Subcutaneous adipose tissue (tissue), 4 donors: ENCODE results near the gene STK32A. TPM values are rescaled to one million over a fixed set of nuclear protein-coding genes. Genes with fewer than 3 reads are reported as not detected.

ENCODE experiments used
- total RNA-seq, 4 donors: library from RNA; depleted of rRNA; stranded (reverse); fragments of >200 nt; gene quantifications; one replicate each; pipeline ENCODE4 v1.1.0, GENCODE V29; 2016
- TF ChIP-seq, protein P1 (sequence below): fragments of 450-650 bp; IDR thresholded peaks from one replicate; pipeline ENCODE4 v1.5.1; 2016; ENCODE audit warnings: low read depth, mild to moderate bottlenecking, control low read depth, antibody characterized with exemption, moderate library complexity

The STK32A gene
- total RNA-seq, 4 donors from 2014 or later: 1.8 to 5.3 (median 4.3) TPM

- TF ChIP-seq, protein P1, sequence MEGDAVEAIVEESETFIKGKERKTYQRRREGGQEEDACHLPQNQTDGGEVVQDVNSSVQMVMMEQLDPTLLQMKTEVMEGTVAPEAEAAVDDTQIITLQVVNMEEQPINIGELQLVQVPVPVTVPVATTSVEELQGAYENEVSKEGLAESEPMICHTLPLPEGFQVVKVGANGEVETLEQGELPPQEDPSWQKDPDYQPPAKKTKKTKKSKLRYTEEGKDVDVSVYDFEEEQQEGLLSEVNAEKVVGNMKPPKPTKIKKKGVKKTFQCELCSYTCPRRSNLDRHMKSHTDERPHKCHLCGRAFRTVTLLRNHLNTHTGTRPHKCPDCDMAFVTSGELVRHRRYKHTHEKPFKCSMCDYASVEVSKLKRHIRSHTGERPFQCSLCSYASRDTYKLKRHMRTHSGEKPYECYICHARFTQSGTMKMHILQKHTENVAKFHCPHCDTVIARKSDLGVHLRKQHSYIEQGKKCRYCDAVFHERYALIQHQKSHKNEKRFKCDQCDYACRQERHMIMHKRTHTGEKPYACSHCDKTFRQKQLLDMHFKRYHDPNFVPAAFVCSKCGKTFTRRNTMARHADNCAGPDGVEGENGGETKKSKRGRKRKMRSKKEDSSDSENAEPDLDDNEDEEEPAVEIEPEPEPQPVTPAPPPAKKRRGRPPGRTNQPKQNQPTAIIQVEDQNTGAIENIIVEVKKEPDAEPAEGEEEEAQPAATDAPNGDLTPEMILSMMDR: no peak
Measured at GRCh38 chr5:147403651-147404640, 169.1 kb downstream of the STK32A start.

GRCh38 chr5:147404706-147405105 lies 169.9 kb downstream of the STK32A start:
- TF ChIP-seq, protein P1: no peak

- TF ChIP-seq, protein P1: no peak
Measured at GRCh38 chr5:147406636-147407035, 171.8 kb downstream of the STK32A start.

GRCh38 chr5:147407094-147407681 lies 172.4 kb downstream of the STK32A start:
- TF ChIP-seq, protein P1: no peak

DNA sequence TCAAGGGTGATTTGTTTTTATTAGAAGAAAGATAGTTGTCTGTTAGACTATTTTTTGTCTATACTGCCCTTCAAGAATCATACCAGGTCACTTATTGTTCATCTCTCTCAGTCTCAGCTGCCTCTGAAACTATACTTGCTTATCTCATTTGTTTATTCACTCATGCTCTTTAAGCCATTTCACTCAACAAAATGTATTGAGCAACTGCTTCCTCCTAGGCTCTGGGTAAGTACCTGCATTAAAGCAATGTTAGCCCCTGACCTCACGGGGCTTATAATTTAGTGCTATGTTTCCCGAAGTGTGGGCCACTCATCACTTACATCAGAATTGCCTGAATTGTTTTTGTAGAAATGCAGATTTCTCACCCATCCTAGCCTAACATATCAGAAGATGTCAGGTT lies 174.2 kb downstream of the STK32A start:
- TF ChIP-seq, protein P1: no peak

DNA sequence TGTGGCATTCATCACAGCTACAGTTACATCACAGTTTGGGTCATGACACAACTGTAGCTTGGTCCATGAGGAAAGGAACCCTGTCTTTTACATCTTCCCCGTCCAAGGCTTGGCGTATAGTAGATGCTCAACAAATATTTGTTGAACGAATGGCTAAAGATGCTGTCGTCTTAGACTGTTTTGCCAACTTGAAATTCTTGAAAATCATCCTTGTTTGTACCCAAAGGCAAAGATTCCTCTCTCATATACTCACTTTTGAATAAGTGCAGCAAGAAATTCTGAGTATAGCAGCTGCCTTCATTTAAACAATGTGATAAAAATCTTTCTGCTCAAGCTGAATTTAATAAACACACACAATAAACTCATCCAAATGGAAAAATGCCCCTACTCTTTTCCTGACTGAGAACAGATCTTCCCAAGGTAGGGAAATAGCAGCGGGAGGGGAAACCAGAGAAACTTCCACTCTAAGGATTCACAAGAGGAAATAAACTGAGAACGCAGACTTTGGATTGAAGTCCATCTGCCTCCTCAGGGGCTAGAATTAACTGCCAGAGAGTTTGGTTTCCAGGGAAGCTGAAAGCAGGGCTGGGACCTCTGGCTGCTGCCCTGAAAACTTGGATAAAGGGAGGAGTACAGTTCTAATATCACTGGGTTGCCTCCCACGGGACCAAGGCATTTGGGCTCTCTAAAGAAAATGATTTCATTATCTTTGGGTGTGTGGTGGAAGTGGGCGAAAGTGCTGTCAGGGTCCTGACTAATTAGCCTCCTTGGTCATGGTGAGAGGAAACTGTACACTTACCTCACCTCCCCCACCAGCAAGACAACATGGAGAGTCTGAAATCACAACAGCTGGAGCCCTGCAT lies 175.9 kb downstream of the STK32A start:
- TF ChIP-seq, protein P1: no peak
